HepG2 (cell line): ENCODE measurements around the gene KRT77. TPM values are rescaled to one million over a fixed set of nuclear protein-coding genes. Genes with fewer than 3 reads are reported as not detected.
A peak's percentile ranks its signal among the peaks of the same experiment; 100 is the strongest.

Experiments used
- ATAC-seq: fragments of 200-7000 bp; cut with Tn5 transposase; 3 replicates; pipeline ENCODE4 v1.9.1; 2020; ENCODE audit warnings: mild to moderate bottlenecking, moderate library complexity
- BruUV-seq: library from RNA; stranded (reverse); fragments of 400-500 nt; replicated peaks from 2 replicates; lab custom pipeline; 2021; lab: Mats Ljungman, UMichigan
- CTCF ChIA-PET: fragments of 300-600 bp; formaldehyde crosslinking; extraction: SDS; loops from one replicate; lab custom pipeline; 2021; ENCODE audit warnings: low total read pairs, inconsistent platforms, low intra/inter-chr PET ratio; lab: Yijun Ruan, JAX
- POLR2A ChIA-PET: fragments of 350-600 bp; sonication (Branson Sonifier 250); formaldehyde crosslinking; loops from one replicate; lab custom pipeline; 2020; ENCODE audit warnings: antibody characterized with exemption, inconsistent platforms; lab: Yijun Ruan, JAX
- DNase-seq: peaks from one replicate; pipeline ENCODE4 v3.0.0-alpha.2; 2015; ENCODE audit warnings: low spot score
- FAIRE-seq: peaks from 3 replicates; lab custom pipeline; 2011; peaks lifted over from hg19 to GRCh38; lab: Jason Lieb, UNC
- H2AFZ ChIP-seq: one replicate; pipeline ENCODE4 v1.6.1; 2011; ENCODE audit warnings: low read length, inconsistent platforms
- H3K27ac ChIP-seq: fragments of 300-600 bp; 3 replicates; pipeline ENCODE4 v1.8.0; 2011; ENCODE audit warnings: mixed run types, mild to moderate bottlenecking, mixed read lengths, low read length, inconsistent platforms; ENCODE audit not compliant: insufficient read depth; ENCODE audit errors: extremely low read length
- H3K27me3 ChIP-seq, 2 experiments: fragments of 200-600 bp in 1 of 2; 2 replicates in 1 of 2; 3 replicates in 1 of 2; pipeline versions ENCODE4 v1.6.0 to v1.8.0; 2011; ENCODE audit warnings: low read length in 2 of 2, mild to moderate bottlenecking in 2 of 2, moderate library complexity in 2 of 2, inconsistent platforms in 1 of 2; ENCODE audit not compliant: insufficient read depth in 2 of 2, control insufficient read depth in 1 of 2
- H3K36me3 ChIP-seq, 2 experiments: fragments of 200-600 bp in 1 of 2; replicated peaks in 1 of 2; 2 replicates in 1 of 2; 3 replicates in 1 of 2; pipeline versions ENCODE4 v1.5.1 to v1.8.0; 2011; ENCODE audit warnings: low read length in 2 of 2, inconsistent platforms in 1 of 2; ENCODE audit not compliant: insufficient read depth in 2 of 2, control insufficient read depth in 1 of 2
- H3K4me1 ChIP-seq: 2 replicates; pipeline ENCODE4 v1.5.1; 2012; ENCODE audit warnings: low read length, inconsistent platforms; ENCODE audit not compliant: insufficient read depth
- H3K4me2 ChIP-seq: 2 replicates; pipeline ENCODE4 v1.6.0; 2011; ENCODE audit warnings: low read depth, low read length, inconsistent platforms
- H3K4me3 ChIP-seq, 3 experiments: fragments of 200-600 bp in 1 of 3; sonication (generic), shearing (Covaris generic) in 1 of 3; replicated peaks in 1 of 3; 2 replicates each; pipeline ENCODE4 v1.5.1; 2011 to 2016; ENCODE audit warnings: low read length in 3 of 3, inconsistent platforms in 2 of 3, low read depth in 2 of 3, mild to moderate bottlenecking in 2 of 3, control low read depth in 1 of 3, mixed read lengths in 1 of 3; ENCODE audit not compliant: insufficient read depth in 1 of 3
- H3K79me2 ChIP-seq: one replicate; pipeline ENCODE4 v1.6.1; 2011; ENCODE audit warnings: low read length, inconsistent platforms; ENCODE audit not compliant: insufficient read depth
- H3K9ac ChIP-seq: 2 replicates; pipeline ENCODE4 v1.6.0; 2011; ENCODE audit warnings: mild to moderate bottlenecking, low read depth, low read length, inconsistent platforms; ENCODE audit not compliant: insufficient read depth
- H3K9me3 ChIP-seq: 2 replicates; pipeline ENCODE4 v1.5.1; 2012; ENCODE audit warnings: mild to moderate bottlenecking, low read length
- H4K20me1 ChIP-seq: 2 replicates; pipeline ENCODE4 v1.6.0; 2011; ENCODE audit warnings: inconsistent platforms, mild to moderate bottlenecking, low read length, moderate library complexity; ENCODE audit not compliant: insufficient read depth
- CTCF ChIP-seq: sonication (generic); formaldehyde crosslinking; IDR thresholded peaks from 2 replicates; pipeline ENCODE4 v1.5.0; 2020; ENCODE audit warnings: mild to moderate bottlenecking, missing genetic modification reagents, moderate library complexity
- ETV5 ChIP-seq: IDR thresholded peaks from 2 replicates; pipeline ENCODE4 v1.6.1; 2018; ENCODE audit warnings: missing biosample characterization, missing genetic modification reagents, inconsistent platforms, borderline replicate concordance
- MBNL3 ChIP-seq: fragments of 250-450 bp; sonication (Bioruptor Pico); conservative IDR thresholded peaks from 2 replicates; pipeline ENCODE4 v1.8.0; 2022; ENCODE audit warnings: mild to moderate bottlenecking, inconsistent platforms
- RAD21 ChIP-seq: fragments of 450-650 bp; formaldehyde crosslinking; IDR thresholded peaks from 2 replicates; pipeline ENCODE4 v1.5.0; 2020; ENCODE audit warnings: mild to moderate bottlenecking
- SMC3 ChIP-seq: IDR thresholded peaks from 2 replicates; pipeline ENCODE4 v1.6.1; 2011; ENCODE audit warnings: low read length, improper control_type of control experiment
- STAG1 ChIP-seq: sonication (generic); formaldehyde crosslinking; IDR thresholded peaks from 2 replicates; pipeline ENCODE4 v1.4.0; 2020; ENCODE audit warnings: missing genetic modification reagents
- TAF15 ChIP-seq: fragments of 200-400 bp; formaldehyde crosslinking; IDR thresholded peaks from one replicate; pipeline ENCODE4 v1.6.1; 2018; ENCODE audit warnings: mild to moderate bottlenecking, low read depth, low read length; ENCODE audit not compliant: poor library complexity, severe bottlenecking
- TEAD3 ChIP-seq: optimal IDR thresholded peaks from 2 replicates; pipeline ENCODE3; 2016; ENCODE audit warnings: borderline replicate concordance
- XRCC5 ChIP-seq: fragments of 200-400 bp; formaldehyde crosslinking; optimal IDR thresholded peaks from 2 replicates; pipeline ENCODE3; 2017; ENCODE audit warnings: mild to moderate bottlenecking, low read length
- ZFP91 ChIP-seq: sonication (generic); formaldehyde crosslinking; IDR thresholded peaks from 2 replicates; pipeline ENCODE4 v1.9.0; 2022; ENCODE audit warnings: missing genetic modification reagents, mild to moderate bottlenecking, borderline replicate concordance
- ZMYM2 ChIP-seq: sonication (generic); formaldehyde crosslinking; IDR thresholded peaks from 2 replicates; pipeline ENCODE4 v1.8.0; 2022; ENCODE audit warnings: mild to moderate bottlenecking, missing genetic modification reagents
- ZMYM3 ChIP-seq: sonication (generic); formaldehyde crosslinking; IDR thresholded peaks from 2 replicates; pipeline ENCODE4 v1.5.1; 2020; ENCODE audit warnings: mild to moderate bottlenecking, missing genetic modification reagents
- ZNF143 ChIP-seq: sonication (generic); formaldehyde crosslinking; IDR thresholded peaks from 2 replicates; pipeline ENCODE4 v1.4.0; 2020; ENCODE audit warnings: missing genetic modification reagents
- WGBS: methylation state at CpG from one replicate; pipeline ENCODE4 v1.1.6; 2017; ENCODE audit warnings: low lambda C conversion rate; 5-methylcytosine and 5-hydroxymethylcytosine counted together
- in situ Hi-C: cut with HindIII; loops from 2 replicates; pipeline ENCODE4 v1.10.0; 2017; ENCODE audit warnings: low pct_unique_long_range_greater_than_20kb; ENCODE audit not compliant: extremely low pct_ligation_motif_present
- intact Hi-C: fragments of 100-400 bp; cut with micrococcal nuclease; formaldehyde crosslinking; loops from one replicate; pipeline ENCODE4 v1.10.0; 2022; ENCODE audit not compliant: unreplicated experiment
- polyA plus RNA-seq, 8 experiments: library from polyadenylated mRNA; depleted of rRNA in 3 of 8; stranded (reverse) in 7 of 8; unstranded in 1 of 8; fragments of >200 nt; fragmentation: Illumina TruSeq in 4 of 8; extraction: Trizol in 4 of 8; gene quantifications; 2 replicates each; pipeline versions ENCODE4 v1.2.1 to v1.2.3, GENCODE V29; 2011 to 2016; ENCODE audit warnings: low read depth in 4 of 8, missing spikeins in 1 of 8, mixed read lengths in 1 of 8; ENCODE audit not compliant: insufficient read depth in 1 of 8
- total RNA-seq, 5 experiments: library from RNA; depleted of rRNA; stranded (reverse); fragments of >200 nt; fragmentation: Illumina TruSeq; extraction: Trizol; gene quantifications; 2 replicates each; pipeline ENCODE4 v1.2.3, GENCODE V29; 2016; ENCODE audit warnings: low read depth in 1 of 5
- TF ChIP-seq, protein P1 (sequence below): sonication (generic); formaldehyde crosslinking; IDR thresholded peaks from 2 replicates; pipeline ENCODE4 v1.5.1; 2020; ENCODE audit warnings: mild to moderate bottlenecking, missing genetic modification reagents, moderate library complexity

The KRT77 gene
- total and polyA plus RNA-seq, 2 of the 13 experiments (the other 11 are each of a cell fraction or from before 2014, with no cell fraction given) = not detected

DNA sequence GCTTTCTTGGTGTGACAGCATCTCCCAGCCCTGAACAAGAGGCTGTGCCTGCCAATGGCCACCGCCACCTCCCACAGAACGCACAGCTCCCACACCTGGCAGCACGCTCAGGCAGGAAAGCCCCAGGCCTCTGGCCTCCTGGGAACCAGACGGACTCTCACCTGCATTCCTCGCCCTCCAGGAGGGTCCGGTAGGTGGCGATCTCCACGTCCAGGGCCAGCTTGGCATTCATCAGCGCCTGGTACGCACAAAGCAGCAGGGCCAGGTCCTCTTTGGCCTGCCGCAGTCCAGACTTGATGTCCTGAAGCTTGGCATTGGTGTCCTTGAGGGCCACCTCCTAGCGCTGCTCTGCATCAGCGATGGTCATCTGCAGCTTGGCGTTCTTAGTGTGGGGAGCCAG, 12.1 kb upstream of the KRT77 start:
- Histone ChIP-seq H4K20me1 (no peaks in the 10 kb centered on the region), H3K4me1 (no peaks in the 10 kb centered on the region), H3K27me3 (peaks cover 1 to 46% of the 10 kb centered on the region in 2 experiments; a peak in 4 of 5 replicates), H3K36me3 (no peaks in the 10 kb centered on the region), H3K4me3 (no peak overlapping the region), H3K4me2 (no peak overlapping the region), H3K79me2 (no peaks in the 10 kb centered on the region), H3K27ac (no peak overlapping the region), H3K9me3 (no peaks in the 10 kb centered on the region), H2AFZ (no peak overlapping the region), H3K9ac (no peak overlapping the region)
- DNase-seq (peak; percentile 31), FAIRE-seq (no peak), ATAC-seq (peak; percentile 94)
- in situ Hi-C loops (loop anchor here (10.0 kb wide), 1 partner anchor 149 kb away; no protein-coding TSS in a partner anchor), intact Hi-C loops (loop anchor here (1.0 kb wide), 1 partner anchor 150 kb away; no protein-coding TSS in a partner anchor)
- TF ChIP-seq MBNL3 (no peak), ZMYM3 (CRISPR knock-in tag) (no peak), SMC3 (0 out of 2 replicates have a peak, but pooled peaks have one; percentile 1), ETV5 (CRISPR knock-in tag) (no peak), ZFP91 (CRISPR knock-in tag) (0 out of 2 replicates have a peak, but pooled peaks have one; percentile 22), ZMYM2 (CRISPR knock-in tag) (no peak), TAF15 (no peak), XRCC5 (peak; percentile 24), CTCF (CRISPR knock-in tag) (peak; percentile 80), TEAD3 (CRISPR knock-in tag) (peak; percentile 80), STAG1 (CRISPR knock-in tag) (peak; percentile 51), RAD21 (CRISPR knock-in tag) (peak; percentile 29; the same call in 1 of the 2 replicates), ZNF143 (CRISPR knock-in tag) (peak; percentile 23; the same call in 1 of the 2 replicates)
- TF ChIP-seq, protein P1, sequence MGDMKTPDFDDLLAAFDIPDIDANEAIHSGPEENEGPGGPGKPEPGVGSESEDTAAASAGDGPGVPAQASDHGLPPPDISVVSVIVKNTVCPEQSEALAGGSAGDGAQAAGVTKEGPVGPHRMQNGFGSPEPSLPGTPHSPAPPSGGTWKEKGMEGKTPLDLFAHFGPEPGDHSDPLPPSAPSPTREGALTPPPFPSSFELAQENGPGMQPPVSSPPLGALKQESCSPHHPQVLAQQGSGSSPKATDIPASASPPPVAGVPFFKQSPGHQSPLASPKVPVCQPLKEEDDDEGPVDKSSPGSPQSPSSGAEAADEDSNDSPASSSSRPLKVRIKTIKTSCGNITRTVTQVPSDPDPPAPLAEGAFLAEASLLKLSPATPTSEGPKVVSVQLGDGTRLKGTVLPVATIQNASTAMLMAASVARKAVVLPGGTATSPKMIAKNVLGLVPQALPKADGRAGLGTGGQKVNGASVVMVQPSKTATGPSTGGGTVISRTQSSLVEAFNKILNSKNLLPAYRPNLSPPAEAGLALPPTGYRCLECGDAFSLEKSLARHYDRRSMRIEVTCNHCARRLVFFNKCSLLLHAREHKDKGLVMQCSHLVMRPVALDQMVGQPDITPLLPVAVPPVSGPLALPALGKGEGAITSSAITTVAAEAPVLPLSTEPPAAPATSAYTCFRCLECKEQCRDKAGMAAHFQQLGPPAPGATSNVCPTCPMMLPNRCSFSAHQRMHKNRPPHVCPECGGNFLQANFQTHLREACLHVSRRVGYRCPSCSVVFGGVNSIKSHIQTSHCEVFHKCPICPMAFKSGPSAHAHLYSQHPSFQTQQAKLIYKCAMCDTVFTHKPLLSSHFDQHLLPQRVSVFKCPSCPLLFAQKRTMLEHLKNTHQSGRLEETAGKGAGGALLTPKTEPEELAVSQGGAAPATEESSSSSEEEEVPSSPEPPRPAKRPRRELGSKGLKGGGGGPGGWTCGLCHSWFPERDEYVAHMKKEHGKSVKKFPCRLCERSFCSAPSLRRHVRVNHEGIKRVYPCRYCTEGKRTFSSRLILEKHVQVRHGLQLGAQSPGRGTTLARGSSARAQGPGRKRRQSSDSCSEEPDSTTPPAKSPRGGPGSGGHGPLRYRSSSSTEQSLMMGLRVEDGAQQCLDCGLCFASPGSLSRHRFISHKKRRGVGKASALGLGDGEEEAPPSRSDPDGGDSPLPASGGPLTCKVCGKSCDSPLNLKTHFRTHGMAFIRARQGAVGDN (CRISPR knock-in tag) = 0 out of 2 replicates have a peak, but pooled peaks have one; percentile 23
- POLR2A ChIA-PET = no interaction called here
- CTCF ChIA-PET = interaction anchor here (0.9 to 1.3 kb wide), 2 partner anchors 150 to 164 kb away, joined by 4 to 9 read pairs; no protein-coding TSS in a partner anchor
- 10% methylated on average over 4 of the region's 14 CpGs for WGBS
- BruUV-seq = no TSS peak
